ENCODE results near the gene CERK. TPM values are rescaled to one million over a fixed set of nuclear protein-coding genes. Genes with fewer than 3 reads are reported as not detected.
"Not testable (repeated sequence)": the region's sequence is repeated elsewhere in the genome, so short reads cannot be mapped to it uniquely, and the experiment has no call there.

CERK gene
- total RNA-seq, 1 experiment from 2014 or later = 30.9 TPM

DNA sequence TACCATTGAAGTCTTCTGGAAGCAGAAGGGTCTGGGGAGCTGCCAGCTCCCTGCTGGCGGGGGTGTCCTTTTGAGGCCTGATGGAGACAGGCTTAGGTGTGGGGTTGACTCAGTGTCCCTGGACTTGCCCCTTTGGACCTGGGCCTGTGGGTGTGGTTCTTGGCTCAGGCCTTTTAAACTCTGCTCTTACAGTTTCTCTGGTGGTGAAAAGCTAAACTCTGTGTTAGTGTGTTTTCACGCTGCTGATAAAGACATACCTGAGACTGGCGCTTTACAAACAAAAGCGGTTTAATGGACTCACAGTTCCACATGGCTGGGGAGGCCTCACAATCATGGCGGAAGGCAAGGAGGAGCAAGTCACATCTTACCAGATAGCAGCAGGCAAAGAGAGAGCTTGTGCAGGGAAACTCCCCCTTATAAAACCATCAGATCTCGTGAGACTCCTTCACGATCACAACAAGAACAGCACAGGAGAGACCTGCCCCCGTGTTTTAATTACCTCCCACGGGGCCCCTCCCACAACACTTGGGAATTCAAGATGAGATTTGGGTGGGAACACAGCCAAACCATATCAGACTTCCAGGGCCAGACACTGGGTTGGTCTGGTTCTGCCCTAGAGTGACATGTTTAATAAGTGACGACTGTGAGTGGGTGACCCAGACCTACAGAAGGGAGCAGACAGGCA, 91.4 kb downstream of the CERK start:
- Histone ChIP-seq H3K4me3 (ENCODE audit: low read depth in 2 of 2, low read length in 2 of 2) (no peak overlapping the region), H3K27me3 (ENCODE audit: control insufficient read depth, insufficient read depth, low read length) (no peaks in the 10 kb centered on the region), H3K36me3 (ENCODE audit: control insufficient read depth, insufficient read depth, low read length) (no peaks in the 10 kb centered on the region), H3K9me3 (ENCODE audit: control insufficient read depth, insufficient read depth, low read depth, low read length) (no peaks in the 10 kb centered on the region), H3K4me1 (ENCODE audit: control insufficient read depth, insufficient read depth, low read length) (no peaks in the 10 kb centered on the region; the same call in 1 of the 2 replicates), H3K27ac (ENCODE audit: low read length) (no peak overlapping the region)
- ChIA-PET CTCF (no interaction called here), POLR2A (no interaction called here)
- BruUV-seq (replicated peaks) = no TSS peak
- ATAC-seq (no peak), DNase-seq (ENCODE audit: low read depth, low spot score) (no peak)
- in situ Hi-C loops (cut with HindIII; ENCODE audit: low pct_unique_long_range_greater_than_20kb, low sequenced_read_pairs) (no loop called here), intact Hi-C loops (cut with micrococcal nuclease; ENCODE audit: unreplicated experiment) (no loop called here)
- TF ChIP-seq CTCF (IDR thresholded peaks at IDR 0.05) (no peak), POLR2AphosphoS5 (IDR thresholded peaks at IDR 0.05; ENCODE audit: low read depth, low read length) (no peak), SIN3A (IDR thresholded peaks at IDR 0.05; ENCODE audit: borderline replicate concordance, insufficient read depth, low read depth, low read length) (no peak), TCF7L2 (IDR thresholded peaks at IDR 0.05; ENCODE audit: low read depth, low read length) (no peak)
- TF ChIP-seq, protein P1, sequence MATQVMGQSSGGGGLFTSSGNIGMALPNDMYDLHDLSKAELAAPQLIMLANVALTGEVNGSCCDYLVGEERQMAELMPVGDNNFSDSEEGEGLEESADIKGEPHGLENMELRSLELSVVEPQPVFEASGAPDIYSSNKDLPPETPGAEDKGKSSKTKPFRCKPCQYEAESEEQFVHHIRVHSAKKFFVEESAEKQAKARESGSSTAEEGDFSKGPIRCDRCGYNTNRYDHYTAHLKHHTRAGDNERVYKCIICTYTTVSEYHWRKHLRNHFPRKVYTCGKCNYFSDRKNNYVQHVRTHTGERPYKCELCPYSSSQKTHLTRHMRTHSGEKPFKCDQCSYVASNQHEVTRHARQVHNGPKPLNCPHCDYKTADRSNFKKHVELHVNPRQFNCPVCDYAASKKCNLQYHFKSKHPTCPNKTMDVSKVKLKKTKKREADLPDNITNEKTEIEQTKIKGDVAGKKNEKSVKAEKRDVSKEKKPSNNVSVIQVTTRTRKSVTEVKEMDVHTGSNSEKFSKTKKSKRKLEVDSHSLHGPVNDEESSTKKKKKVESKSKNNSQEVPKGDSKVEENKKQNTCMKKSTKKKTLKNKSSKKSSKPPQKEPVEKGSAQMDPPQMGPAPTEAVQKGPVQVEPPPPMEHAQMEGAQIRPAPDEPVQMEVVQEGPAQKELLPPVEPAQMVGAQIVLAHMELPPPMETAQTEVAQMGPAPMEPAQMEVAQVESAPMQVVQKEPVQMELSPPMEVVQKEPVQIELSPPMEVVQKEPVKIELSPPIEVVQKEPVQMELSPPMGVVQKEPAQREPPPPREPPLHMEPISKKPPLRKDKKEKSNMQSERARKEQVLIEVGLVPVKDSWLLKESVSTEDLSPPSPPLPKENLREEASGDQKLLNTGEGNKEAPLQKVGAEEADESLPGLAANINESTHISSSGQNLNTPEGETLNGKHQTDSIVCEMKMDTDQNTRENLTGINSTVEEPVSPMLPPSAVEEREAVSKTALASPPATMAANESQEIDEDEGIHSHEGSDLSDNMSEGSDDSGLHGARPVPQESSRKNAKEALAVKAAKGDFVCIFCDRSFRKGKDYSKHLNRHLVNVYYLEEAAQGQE (IDR thresholded peaks at IDR 0.05; ENCODE audit: insufficient read depth in 1 of 2, low read depth in 2 of 2, low read length in 1 of 2) = no peak

DNA sequence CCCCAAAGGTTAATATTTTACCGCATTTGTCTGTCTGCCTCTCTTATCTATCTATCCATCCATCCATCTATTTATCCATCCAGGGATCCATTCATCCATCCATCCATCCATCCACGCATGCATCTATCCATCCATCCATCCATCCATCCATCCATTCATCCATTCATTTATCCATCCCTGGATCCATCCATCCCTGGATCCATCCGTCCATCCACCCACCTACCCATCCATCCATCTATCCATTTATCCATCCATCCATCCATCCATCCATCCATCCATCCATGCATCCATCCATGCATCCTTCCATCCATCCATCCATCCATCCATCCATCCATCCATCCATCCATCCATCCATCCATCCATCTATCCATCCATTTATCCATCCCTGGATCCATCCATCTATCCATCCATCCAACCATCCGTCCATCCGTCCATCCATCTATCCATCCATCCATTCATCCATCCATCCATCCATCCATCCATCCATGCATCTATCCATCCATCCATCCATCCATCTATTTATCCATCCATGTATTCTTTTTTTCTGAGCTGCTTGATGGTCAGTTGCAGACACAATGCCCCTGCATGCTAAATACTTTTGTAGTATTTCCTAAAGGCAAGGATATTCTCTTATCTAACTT, 95.1 kb downstream of the CERK start:
- CTCF ChIA-PET; intact Hi-C loops (cut with micrococcal nuclease; ENCODE audit: unreplicated experiment); in situ Hi-C loops (cut with HindIII; ENCODE audit: low pct_unique_long_range_greater_than_20kb, low sequenced_read_pairs); DNase-seq (ENCODE audit: low read depth, low spot score); H3K4me3 ChIP-seq (ENCODE audit: low read depth in 2 of 2, low read length in 2 of 2); BruUV-seq (replicated peaks); H3K36me3 ChIP-seq (ENCODE audit: control insufficient read depth, insufficient read depth, low read length); H3K27me3 ChIP-seq (ENCODE audit: control insufficient read depth, insufficient read depth, low read length); ATAC-seq; H3K4me1 ChIP-seq (ENCODE audit: control insufficient read depth, insufficient read depth, low read length); H3K27ac ChIP-seq (ENCODE audit: low read length); POLR2A ChIA-PET; H3K9me3 ChIP-seq (ENCODE audit: control insufficient read depth, insufficient read depth, low read depth, low read length): not testable (repeated sequence)

DNA sequence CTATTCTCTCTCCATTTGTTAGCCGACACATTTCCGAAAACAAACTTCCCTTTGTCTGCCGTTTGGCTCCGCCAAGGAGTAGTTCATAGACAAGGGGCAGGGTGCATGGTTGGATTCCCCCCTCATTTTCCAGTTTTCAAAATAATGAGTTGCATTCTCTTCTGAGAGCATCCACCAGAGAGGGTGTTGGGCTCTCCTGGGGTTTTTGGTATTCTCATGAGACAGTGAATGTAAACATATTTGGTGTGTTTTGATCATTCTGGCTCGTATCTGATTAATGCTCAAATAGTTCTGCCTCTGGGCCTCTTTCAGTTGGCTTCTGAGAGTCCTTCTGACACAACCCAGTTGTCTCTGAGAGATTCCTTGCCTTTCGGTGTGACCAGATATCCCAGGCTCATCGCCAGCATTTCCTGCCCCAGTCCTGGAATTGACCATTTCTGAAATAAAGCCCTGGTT, 96.2 kb downstream of the CERK start:
- H3K27ac ChIP-seq (ENCODE audit: low read length) = no peak overlapping the region
- no peaks in the 10 kb centered on the region for H3K9me3 ChIP-seq (ENCODE audit: control insufficient read depth, insufficient read depth, low read depth, low read length)
- no peaks in the 10 kb centered on the region for H3K4me1 ChIP-seq (ENCODE audit: control insufficient read depth, insufficient read depth, low read length)
- BruUV-seq (replicated peaks) = no TSS peak
- TF ChIP-seq TCF7L2 (IDR thresholded peaks at IDR 0.05; ENCODE audit: low read depth, low read length) (no peak), SIN3A (IDR thresholded peaks at IDR 0.05; ENCODE audit: borderline replicate concordance, insufficient read depth, low read depth, low read length) (no peak), POLR2AphosphoS5 (IDR thresholded peaks at IDR 0.05; ENCODE audit: low read depth, low read length) (no peak), CTCF (IDR thresholded peaks at IDR 0.05) (no peak)
- TF ChIP-seq, protein P1 (IDR thresholded peaks at IDR 0.05; ENCODE audit: insufficient read depth in 1 of 2, low read depth in 2 of 2, low read length in 1 of 2) = no peak
- ChIA-PET POLR2A (no interaction called here), CTCF (no interaction called here)
- intact Hi-C loops (cut with micrococcal nuclease; ENCODE audit: unreplicated experiment) = no loop called here
- no peaks in the 10 kb centered on the region for H3K27me3 ChIP-seq (ENCODE audit: control insufficient read depth, insufficient read depth, low read length)
- ATAC-seq (no peak), DNase-seq (ENCODE audit: low read depth, low spot score) (no peak)
- in situ Hi-C loops (cut with HindIII; ENCODE audit: low pct_unique_long_range_greater_than_20kb, low sequenced_read_pairs) = no loop called here
- no peak overlapping the region for H3K4me3 ChIP-seq (ENCODE audit: low read depth in 2 of 2, low read length in 2 of 2)
- no peaks in the 10 kb centered on the region for H3K36me3 ChIP-seq (ENCODE audit: control insufficient read depth, insufficient read depth, low read length)
